Left ventricle myocardium inferior (tissue), 1 donor: ENCODE results near the gene GTF3C5. TPM values are rescaled to one million over a fixed set of nuclear protein-coding genes. Genes with fewer than 3 reads are reported as not detected.

Experiments
- DNase-seq: peaks from one replicate; pipeline ENCODE4 v3.0.0-alpha.2; 2020
- H3K27ac ChIP-seq: fragments of 200-600 bp; replicated peaks from 2 replicates; pipeline ENCODE4 v1.8.0; 2021
- H3K27me3 ChIP-seq: fragments of 200-600 bp; 2 replicates; pipeline ENCODE4 v1.8.0; 2021; ENCODE audit warnings: low read depth
- H3K36me3 ChIP-seq: fragments of 200-600 bp; 2 replicates; pipeline ENCODE4 v1.8.0; 2021
- H3K4me1 ChIP-seq: fragments of 200-600 bp; 2 replicates; pipeline ENCODE4 v1.8.0; 2021
- H3K4me3 ChIP-seq: fragments of 200-600 bp; 2 replicates; pipeline ENCODE4 v1.8.0; 2021; ENCODE audit warnings: mild to moderate bottlenecking, moderate library complexity
- H3K9me3 ChIP-seq: fragments of 200-600 bp; replicated peaks from 2 replicates; pipeline ENCODE4 v1.8.0; 2021
- intact Hi-C: fragments of 100-400 bp; cut with micrococcal nuclease; formaldehyde crosslinking; loops from one replicate; pipeline ENCODE4 v1.11.0; 2022
- microRNA-seq: library from miRNA; unstranded; fragments of <30 nt; microRNA quantifications from one replicate; pipeline ENCODE4 v1.2.0, GENCODE V29; 2020
- total RNA-seq: library from RNA; stranded (reverse); fragmentation: NEBNext Ultra II Directional; extraction: Animal tissue kit (Norgen Biotek cat#: 25700); gene quantifications from one replicate; pipeline ENCODE4 v1.2.1, GENCODE V29; 2021
- TF ChIP-seq, protein P1 (sequence below): fragments of 200-600 bp; IDR thresholded peaks from 2 replicates; pipeline ENCODE4 v1.8.0; 2021; ENCODE audit warnings: antibody characterized with exemption, mild to moderate bottlenecking, borderline replicate concordance
- donor health status: DM: no; HTN: yes; CAD: no; lungs with severe emphysema.

The GTF3C5 gene
- total RNA-seq, 1 donor from 2014 or later = 36.0 TPM

GRCh38 chr9:133106511-133107244 lies 75.9 kb downstream of the GTF3C5 start:
- Histone ChIP-seq H3K36me3 (peaks cover 95% of the 10 kb centered on the region), H3K4me3 (no peak overlapping the region), H3K27me3 (no peaks in the 10 kb centered on the region), H3K4me1 (peaks cover 9% of the 10 kb centered on the region), H3K27ac (no peak overlapping the region), H3K9me3 (no peaks in the 10 kb centered on the region)
- intact Hi-C loops = no loop called here
- TF ChIP-seq, protein P1, sequence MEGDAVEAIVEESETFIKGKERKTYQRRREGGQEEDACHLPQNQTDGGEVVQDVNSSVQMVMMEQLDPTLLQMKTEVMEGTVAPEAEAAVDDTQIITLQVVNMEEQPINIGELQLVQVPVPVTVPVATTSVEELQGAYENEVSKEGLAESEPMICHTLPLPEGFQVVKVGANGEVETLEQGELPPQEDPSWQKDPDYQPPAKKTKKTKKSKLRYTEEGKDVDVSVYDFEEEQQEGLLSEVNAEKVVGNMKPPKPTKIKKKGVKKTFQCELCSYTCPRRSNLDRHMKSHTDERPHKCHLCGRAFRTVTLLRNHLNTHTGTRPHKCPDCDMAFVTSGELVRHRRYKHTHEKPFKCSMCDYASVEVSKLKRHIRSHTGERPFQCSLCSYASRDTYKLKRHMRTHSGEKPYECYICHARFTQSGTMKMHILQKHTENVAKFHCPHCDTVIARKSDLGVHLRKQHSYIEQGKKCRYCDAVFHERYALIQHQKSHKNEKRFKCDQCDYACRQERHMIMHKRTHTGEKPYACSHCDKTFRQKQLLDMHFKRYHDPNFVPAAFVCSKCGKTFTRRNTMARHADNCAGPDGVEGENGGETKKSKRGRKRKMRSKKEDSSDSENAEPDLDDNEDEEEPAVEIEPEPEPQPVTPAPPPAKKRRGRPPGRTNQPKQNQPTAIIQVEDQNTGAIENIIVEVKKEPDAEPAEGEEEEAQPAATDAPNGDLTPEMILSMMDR = no peak
- peak; percentile 12 for DNase-seq

- Histone ChIP-seq H3K27ac (no peak overlapping the region), H3K4me1 (peaks cover 15% of the 10 kb centered on the region), H3K36me3 (peaks cover 92% of the 10 kb centered on the region), H3K9me3 (no peaks in the 10 kb centered on the region), H3K4me3 (no peak overlapping the region), H3K27me3 (no peaks in the 10 kb centered on the region)
- intact Hi-C loops = no loop called here
- TF ChIP-seq, protein P1 = no peak
- peak; percentile 10 for DNase-seq
Measured at GRCh38 chr9:133107245-133107722, 76.5 kb downstream of the GTF3C5 start.

Small RNA genes lying within 50 kb of the gene (microRNA-seq; reads per million reads assigned to microRNA genes)
- gene MIR6877 = 0.94 reads per million

Other genes starting within 250 kb of the GTF3C5 start
- gene AK8, start 152.7 kb upstream of the GTF3C5 start, total RNA-seq = 0.74 TPM
- gene SPACA9, start 152.1 kb upstream of the GTF3C5 start, total RNA-seq = 5.7 TPM
- 52.8 TPM for gene TSC1, start 86.4 kb upstream of the GTF3C5 start, total RNA-seq
- gene GFI1B, start 52.3 kb upstream of the GTF3C5 start, total RNA-seq = 0.27 TPM
- gene CEL, start 31.0 kb downstream of the GTF3C5 start, total RNA-seq = 1.9 TPM
- 24.6 TPM for gene RALGDS, start 90.2 kb downstream of the GTF3C5 start, total RNA-seq
- gene GBGT1, start 132.9 kb downstream of the GTF3C5 start, total RNA-seq = 6.3 TPM
- gene OBP2B, start 178.3 kb downstream of the GTF3C5 start, total RNA-seq = not detected
- 2.3 TPM for gene ABO, start 244.2 kb downstream of the GTF3C5 start, total RNA-seq